ENCODE data around the gene VTI1A.

Gene VTI1A

GRCh38 chr10:112524641-112525040, 77.6 kb downstream of the VTI1A start:
- peaks cover 2% of the 10 kb centered on the region; the same call in 1 of the 2 replicates for H3K36me3 ChIP-seq (ENCODE audit: insufficient read depth, low read length)
- no peaks in the 10 kb centered on the region for H3K27me3 ChIP-seq (ENCODE audit: insufficient read depth, low read length, poor library complexity, severe bottlenecking)
- no peaks in the 10 kb centered on the region for H3F3A ChIP-seq (ENCODE audit: low read depth)
- H3K4me2 ChIP-seq (ENCODE audit: low read depth, low read length, poor library complexity, severe bottlenecking) = no peak overlapping the region
- no peak overlapping the region for H3K4me3 ChIP-seq (ENCODE audit: low read length, poor library complexity, severe bottlenecking)
- no peaks in the 10 kb centered on the region for H3K79me2 ChIP-seq (ENCODE audit: insufficient read depth, low read length)
- H3K9me3 ChIP-seq (ENCODE audit: insufficient read depth, low read depth, low read length) = no peaks in the 10 kb centered on the region
- no peaks in the 10 kb centered on the region for H3K9me2 ChIP-seq (replicated peaks; ENCODE audit: low read depth, low read length)
- no peak overlapping the region for H3K9ac ChIP-seq (ENCODE audit: low read depth, low read length, poor library complexity, severe bottlenecking)
- H2AFZ ChIP-seq (ENCODE audit: low read length) = no peak overlapping the region
- no peaks in the 10 kb centered on the region for H4K20me1 ChIP-seq (ENCODE audit: insufficient read depth, low read length, poor library complexity, severe bottlenecking)
- TF ChIP-seq EZH2phosphoT487 (IDR thresholded peaks at IDR 0.05; ENCODE audit: borderline replicate concordance) (no peak), CTCF (conservative IDR thresholded peaks at IDR 0.05; ENCODE audit: low read length) (no peak)
- H3K4me1 ChIP-seq (ENCODE audit: insufficient read depth, low read length, poor library complexity, severe bottlenecking) = peaks cover 4% of the 10 kb centered on the region

- H3K4me2 ChIP-seq (ENCODE audit: low read depth, low read length, poor library complexity, severe bottlenecking) = no peak overlapping the region
- no peaks in the 10 kb centered on the region for H3K79me2 ChIP-seq (ENCODE audit: insufficient read depth, low read length)
- no peaks in the 10 kb centered on the region for H3K9me3 ChIP-seq (ENCODE audit: insufficient read depth, low read depth, low read length)
- H3K36me3 ChIP-seq (ENCODE audit: insufficient read depth, low read length) = peaks cover 5% of the 10 kb centered on the region; the same call in 1 of the 2 replicates
- H4K20me1 ChIP-seq (ENCODE audit: insufficient read depth, low read length, poor library complexity, severe bottlenecking) = no peaks in the 10 kb centered on the region
- TF ChIP-seq EZH2phosphoT487 (IDR thresholded peaks at IDR 0.05; ENCODE audit: borderline replicate concordance) (no peak), CTCF (conservative IDR thresholded peaks at IDR 0.05; ENCODE audit: low read length) (no peak)
- no peak overlapping the region for H2AFZ ChIP-seq (ENCODE audit: low read length)
- H3K4me3 ChIP-seq (ENCODE audit: low read length, poor library complexity, severe bottlenecking) = no peak overlapping the region
- H3K4me1 ChIP-seq (ENCODE audit: insufficient read depth, low read length, poor library complexity, severe bottlenecking) = peaks cover 4% of the 10 kb centered on the region
- no peak overlapping the region for H3K9ac ChIP-seq (ENCODE audit: low read depth, low read length, poor library complexity, severe bottlenecking)
- H3K9me2 ChIP-seq (replicated peaks; ENCODE audit: low read depth, low read length) = no peaks in the 10 kb centered on the region
- H3F3A ChIP-seq (ENCODE audit: low read depth) = no peaks in the 10 kb centered on the region
- H3K27me3 ChIP-seq (ENCODE audit: insufficient read depth, low read length, poor library complexity, severe bottlenecking) = no peaks in the 10 kb centered on the region
Measured at GRCh38 chr10:112525200-112525599, 78.2 kb downstream of the VTI1A start.

DNA sequence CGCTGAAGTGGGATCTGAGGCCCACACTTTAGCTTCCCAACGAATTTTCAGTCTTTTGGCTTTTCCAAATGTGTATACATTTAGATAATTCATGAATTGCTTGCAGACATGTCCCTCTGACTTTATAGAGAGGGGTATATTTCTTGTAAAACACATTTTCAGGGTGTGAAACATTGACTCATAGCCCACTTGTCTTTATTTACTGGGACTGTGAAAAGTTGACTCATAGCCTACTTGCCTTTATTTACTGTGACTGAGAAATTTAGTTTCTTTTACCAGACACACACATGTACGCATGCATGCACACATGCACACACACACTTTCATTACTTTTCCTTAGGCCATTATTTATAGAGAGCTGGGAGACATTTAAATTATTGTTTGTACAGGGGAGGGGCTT, 79.1 kb downstream of the VTI1A start:
- H2AFZ ChIP-seq (ENCODE audit: low read length) = no peak overlapping the region
- H3K4me3 ChIP-seq (ENCODE audit: low read length, poor library complexity, severe bottlenecking) = no peak overlapping the region
- H3K36me3 ChIP-seq (ENCODE audit: insufficient read depth, low read length) = peaks cover 5% of the 10 kb centered on the region; the same call in 1 of the 2 replicates
- peaks cover 4% of the 10 kb centered on the region for H3K4me1 ChIP-seq (ENCODE audit: insufficient read depth, low read length, poor library complexity, severe bottlenecking)
- no peaks in the 10 kb centered on the region for H3K27me3 ChIP-seq (ENCODE audit: insufficient read depth, low read length, poor library complexity, severe bottlenecking)
- no peaks in the 10 kb centered on the region for H3F3A ChIP-seq (ENCODE audit: low read depth)
- no peaks in the 10 kb centered on the region for H3K9me2 ChIP-seq (replicated peaks; ENCODE audit: low read depth, low read length)
- H4K20me1 ChIP-seq (ENCODE audit: insufficient read depth, low read length, poor library complexity, severe bottlenecking) = no peaks in the 10 kb centered on the region
- H3K79me2 ChIP-seq (ENCODE audit: insufficient read depth, low read length) = no peaks in the 10 kb centered on the region
- no peak overlapping the region for H3K9ac ChIP-seq (ENCODE audit: low read depth, low read length, poor library complexity, severe bottlenecking)
- H3K9me3 ChIP-seq (ENCODE audit: insufficient read depth, low read depth, low read length) = no peaks in the 10 kb centered on the region
- TF ChIP-seq EZH2phosphoT487 (IDR thresholded peaks at IDR 0.05; ENCODE audit: borderline replicate concordance) = no peak
- TF ChIP-seq CTCF (conservative IDR thresholded peaks at IDR 0.05; ENCODE audit: low read length) = no peak
- H3K4me2 ChIP-seq (ENCODE audit: low read depth, low read length, poor library complexity, severe bottlenecking) = no peak overlapping the region

Measured in Loucy (cell line).